Rectal smooth muscle tissue (tissue), 1 donor: ENCODE data around the gene CTCFL.
"Not testable (repeated sequence)": the region's sequence is repeated elsewhere in the genome, so short reads cannot be mapped to it uniquely, and the experiment has no call there.

Experiments
- H3K27ac ChIP-seq: one replicate; pipeline ENCODE4 v1.7.0; 2013; ENCODE audit warnings: low read depth, low read length, inconsistent platforms
- H3K27me3 ChIP-seq: one replicate; pipeline ENCODE4 v1.7.0; 2013; ENCODE audit warnings: low read length; ENCODE audit not compliant: control insufficient read depth, insufficient read depth
- H3K36me3 ChIP-seq: one replicate; pipeline ENCODE4 v1.7.0; 2013; ENCODE audit warnings: low read length; ENCODE audit not compliant: control insufficient read depth, insufficient read depth
- H3K4me1 ChIP-seq: one replicate; pipeline ENCODE4 v1.7.0; 2013; ENCODE audit warnings: low read length; ENCODE audit not compliant: control insufficient read depth, insufficient read depth
- H3K4me3 ChIP-seq: one replicate; pipeline ENCODE4 v1.7.0; 2013; ENCODE audit warnings: low read length
- H3K9ac ChIP-seq: one replicate; pipeline ENCODE4 v1.7.0; 2013; ENCODE audit warnings: low read length

CTCFL gene

GRCh38 chr20:57525328-57526086 is 567 bp upstream of the CTCFL start:
- Histone ChIP-seq H3K9ac (no peak overlapping the region), H3K4me1 (no peaks in the 10 kb centered on the region), H3K27ac (no peak overlapping the region)

GRCh38 chr20:57523782-57524181 is 1.2 kb downstream of the CTCFL start:
- Histone ChIP-seq H3K9ac (no peak overlapping the region), H3K4me3 (no peak overlapping the region), H3K27ac (no peak overlapping the region), H3K27me3 (no peaks in the 10 kb centered on the region), H3K36me3 (no peaks in the 10 kb centered on the region), H3K4me1 (no peaks in the 10 kb centered on the region)

More at GRCh38 chr20:57525328-57526086, 567 bp upstream of the CTCFL start:
- Histone ChIP-seq H3K27me3 (no peaks in the 10 kb centered on the region), H3K4me3 (no peak overlapping the region), H3K36me3 (no peaks in the 10 kb centered on the region)

- Histone ChIP-seq H3K4me1 (no peaks in the 10 kb centered on the region), H3K27ac (no peak overlapping the region), H3K27me3 (no peaks in the 10 kb centered on the region), H3K9ac (no peak overlapping the region), H3K36me3 (no peaks in the 10 kb centered on the region), H3K4me3 (no peak overlapping the region)
Observed at GRCh38 chr20:57522380-57523140, 2.4 kb downstream of the CTCFL start.

- H3K27ac ChIP-seq, result no peak overlapping the region
- peaks cover 2% of the 10 kb centered on the region for H3K4me1 ChIP-seq
- no peak overlapping the region for H3K4me3 ChIP-seq
- no peak overlapping the region for H3K9ac ChIP-seq
- H3K36me3 ChIP-seq, result no peaks in the 10 kb centered on the region
- H3K27me3 ChIP-seq, result no peaks in the 10 kb centered on the region
Observed at GRCh38 chr20:57517904-57518303, 7.0 kb downstream of the CTCFL start.

GRCh38 chr20:57514273-57514751 is 10.6 kb downstream of the CTCFL start:
- Histone ChIP-seq H3K27ac (no peak overlapping the region), H3K4me3 (no peak overlapping the region), H3K27me3 (no peaks in the 10 kb centered on the region), H3K4me1 (peaks cover 2% of the 10 kb centered on the region), H3K36me3 (no peaks in the 10 kb centered on the region), H3K9ac (no peak overlapping the region)

GRCh38 chr20:57513199-57513598 is 11.7 kb downstream of the CTCFL start:
- no peak overlapping the region for H3K27ac ChIP-seq
- no peak overlapping the region for H3K9ac ChIP-seq
- H3K4me1 ChIP-seq, result peaks cover 2% of the 10 kb centered on the region
- H3K4me3 ChIP-seq, result no peak overlapping the region
- H3K27me3 ChIP-seq, result no peaks in the 10 kb centered on the region
- no peaks in the 10 kb centered on the region for H3K36me3 ChIP-seq

GRCh38 chr20:57512432-57512831 is 12.5 kb downstream of the CTCFL start:
- Histone ChIP-seq H3K9ac (no peak overlapping the region), H3K27ac (no peak overlapping the region), H3K27me3 (no peaks in the 10 kb centered on the region), H3K4me3 (no peak overlapping the region), H3K4me1 (peaks cover 2% of the 10 kb centered on the region), H3K36me3 (no peaks in the 10 kb centered on the region)

GRCh38 chr20:57511709-57512108 is 13.2 kb downstream of the CTCFL start:
- H3K27ac ChIP-seq, H3K4me3 ChIP-seq, H3K4me1 ChIP-seq, H3K9ac ChIP-seq, H3K36me3 ChIP-seq, H3K27me3 ChIP-seq: not testable (repeated sequence)

- no peak overlapping the region for H3K27ac ChIP-seq
- no peak overlapping the region for H3K4me3 ChIP-seq
- H3K36me3 ChIP-seq, result no peaks in the 10 kb centered on the region
- no peak overlapping the region for H3K9ac ChIP-seq
- peaks cover 2% of the 10 kb centered on the region for H3K4me1 ChIP-seq
- no peaks in the 10 kb centered on the region for H3K27me3 ChIP-seq
Observed at GRCh38 chr20:57509665-57510237, 15.2 kb downstream of the CTCFL start.

GRCh38 chr20:57508831-57509230 is 16.1 kb downstream of the CTCFL start:
- Histone ChIP-seq H3K27ac (no peak overlapping the region), H3K36me3 (no peaks in the 10 kb centered on the region), H3K27me3 (no peaks in the 10 kb centered on the region), H3K4me3 (no peak overlapping the region), H3K4me1 (no peaks in the 10 kb centered on the region), H3K9ac (no peak overlapping the region)

GRCh38 chr20:57508381-57508780 is 16.6 kb downstream of the CTCFL start:
- Histone ChIP-seq H3K27ac (no peak overlapping the region), H3K4me1 (no peaks in the 10 kb centered on the region), H3K9ac (no peak overlapping the region), H3K27me3 (no peaks in the 10 kb centered on the region), H3K4me3 (no peak overlapping the region), H3K36me3 (no peaks in the 10 kb centered on the region)

- H3K27me3 ChIP-seq, result no peaks in the 10 kb centered on the region
- no peak overlapping the region for H3K9ac ChIP-seq
- H3K27ac ChIP-seq, result no peak overlapping the region
- H3K4me1 ChIP-seq, result no peaks in the 10 kb centered on the region
- H3K4me3 ChIP-seq, result no peak overlapping the region
- H3K36me3 ChIP-seq, result no peaks in the 10 kb centered on the region
Observed at GRCh38 chr20:57507477-57507876, 17.5 kb downstream of the CTCFL start.
